Measurements from ENCODE around the gene TCP11L2.

GRCh38 chr12:106378788-106379187 lies 76.3 kb downstream of the TCP11L2 start:
- TF ChIP-seq POLR2A (IDR thresholded peaks at IDR 0.05; ENCODE audit: low read length) (no peak), GATA1 (IDR thresholded peaks at IDR 0.05; ENCODE audit: low read depth, low read length) (no peak)
